Keratinocyte (primary cell): ENCODE results near the gene ATP6V1A. TPM values are rescaled to one million over a fixed set of nuclear protein-coding genes. Genes with fewer than 3 reads are reported as not detected.
"Not testable (repeated sequence)": the region's sequence is repeated elsewhere in the genome, so short reads cannot be mapped to it uniquely, and the experiment has no call there.

Experiments used
- DNase-seq: peaks from one replicate; pipeline ENCODE4 v3.0.0-alpha.2; 2011; ENCODE audit warnings: low read depth, missing footprints, low spot score
- FAIRE-seq: peaks from 2 replicates; lab custom pipeline; 2011; peaks lifted over from hg19 to GRCh38; lab: Jason Lieb, UNC
- H2AFZ ChIP-seq: 2 replicates; pipeline ENCODE4 v1.6.0; 2012; ENCODE audit warnings: low read length, control low read depth, inconsistent platforms; ENCODE audit not compliant: control insufficient read depth
- H3K27ac ChIP-seq: 2 replicates; pipeline ENCODE4 v1.5.1; 2011; ENCODE audit warnings: low read length; ENCODE audit not compliant: control insufficient read depth, insufficient read depth
- H3K27me3 ChIP-seq: 3 replicates; pipeline ENCODE4 v1.6.0; 2011; ENCODE audit warnings: low read length; ENCODE audit not compliant: control insufficient read depth, insufficient read depth; ENCODE audit errors: extremely low read depth
- H3K36me3 ChIP-seq, 2 experiments: 2 replicates in 1 of 2; 3 replicates in 1 of 2; pipeline ENCODE4 v1.5.1; 2011; ENCODE audit warnings: low read length in 2 of 2, mild to moderate bottlenecking in 1 of 2; ENCODE audit not compliant: control insufficient read depth in 2 of 2, insufficient read depth in 2 of 2; ENCODE audit errors: extremely low read depth in 1 of 2
- H3K4me1 ChIP-seq: 3 replicates; pipeline ENCODE4 v1.5.1; 2011; ENCODE audit warnings: low read length; ENCODE audit not compliant: control insufficient read depth, insufficient read depth; ENCODE audit errors: extremely low read depth
- H3K4me2 ChIP-seq: 3 replicates; pipeline ENCODE4 v1.6.0; 2011; ENCODE audit warnings: low read depth, low read length; ENCODE audit not compliant: control insufficient read depth, insufficient read depth; ENCODE audit errors: extremely low read depth
- H3K4me3 ChIP-seq, 3 experiments: fragments of 200-600 bp in 1 of 3; sonication (generic) in 1 of 3; 2 replicates in 2 of 3; 3 replicates in 1 of 3; pipeline ENCODE4 v1.5.1; 2011 to 2016; ENCODE audit warnings: low read length in 3 of 3, mild to moderate bottlenecking in 3 of 3, control low read depth in 2 of 3, inconsistent platforms in 1 of 3, low read depth in 1 of 3, mixed read lengths in 1 of 3, mixed run types in 1 of 3, moderate library complexity in 1 of 3; ENCODE audit not compliant: control insufficient read depth in 2 of 3, insufficient read depth in 2 of 3; ENCODE audit errors: extremely low read depth in 1 of 3
- H3K79me2 ChIP-seq: 2 replicates; pipeline ENCODE4 v1.6.0; 2012; ENCODE audit warnings: low read length; ENCODE audit not compliant: control insufficient read depth, insufficient read depth
- H3K9ac ChIP-seq: 3 replicates; pipeline ENCODE4 v1.6.0; 2011; ENCODE audit warnings: low read length; ENCODE audit not compliant: control insufficient read depth, insufficient read depth; ENCODE audit errors: extremely low read depth
- H3K9me1 ChIP-seq: 3 replicates; pipeline ENCODE4 v1.6.0; 2011; ENCODE audit warnings: low read length; ENCODE audit not compliant: control insufficient read depth, insufficient read depth; ENCODE audit errors: extremely low read depth
- H3K9me3 ChIP-seq: 2 replicates; pipeline ENCODE4 v1.5.1; 2012; ENCODE audit warnings: low read depth, low read length; ENCODE audit not compliant: control insufficient read depth
- H4K20me1 ChIP-seq: 3 replicates; pipeline ENCODE4 v1.6.0; 2011; ENCODE audit warnings: low read length; ENCODE audit not compliant: control insufficient read depth, insufficient read depth; ENCODE audit errors: extremely low read depth
- EZH2 ChIP-seq: IDR thresholded peaks from one replicate; pipeline ENCODE4 v1.6.1; 2012; ENCODE audit warnings: inconsistent platforms, mild to moderate bottlenecking, low read length, moderate library complexity
- dilution Hi-C: fragments of 300-500 bp; cut with MboI; formaldehyde crosslinking; loops from one replicate; pipeline ENCODE4 v1.7.0; 2020; ENCODE audit warnings: low sequenced_read_pairs; ENCODE audit not compliant: extremely low pct_ligation_motif_present
- polyA plus RNA-seq, 5 experiments: library from polyadenylated mRNA; depleted of rRNA in 3 of 5; stranded (reverse) in 3 of 5; stranded (forward) in 1 of 5; unstranded in 1 of 5; fragments of >200 nt; gene quantifications; 1 replicate in 1 of 5; 2 replicates in 3 of 5; 3 replicates in 1 of 5; pipeline versions ENCODE4 v1.2.1 to v1.2.3, GENCODE V29; 2011 to 2012; ENCODE audit warnings: missing spikeins in 2 of 5, low read depth in 1 of 5, low replicate concordance in 1 of 5
- TF ChIP-seq, protein P1 (sequence below), 3 experiments: IDR thresholded peaks in 1 of 3; conservative IDR thresholded peaks in 1 of 3; optimal IDR thresholded peaks in 1 of 3; 2 replicates in 2 of 3; 3 replicates in 1 of 3; pipeline versions ENCODE3 to v1.5.1; 2011; ENCODE audit warnings: low read length in 3 of 3, mild to moderate bottlenecking in 3 of 3, moderate library complexity in 2 of 3, control low read depth in 1 of 3, inconsistent platforms in 1 of 3; ENCODE audit not compliant: insufficient read depth in 2 of 3; ENCODE audit errors: extremely low read depth in 1 of 3

Gene ATP6V1A
- polyA plus RNA-seq, 1 donor (not counting 4 experiments of a cell fraction or from before 2014, with no cell fraction given), result 35.8 TPM

DNA sequence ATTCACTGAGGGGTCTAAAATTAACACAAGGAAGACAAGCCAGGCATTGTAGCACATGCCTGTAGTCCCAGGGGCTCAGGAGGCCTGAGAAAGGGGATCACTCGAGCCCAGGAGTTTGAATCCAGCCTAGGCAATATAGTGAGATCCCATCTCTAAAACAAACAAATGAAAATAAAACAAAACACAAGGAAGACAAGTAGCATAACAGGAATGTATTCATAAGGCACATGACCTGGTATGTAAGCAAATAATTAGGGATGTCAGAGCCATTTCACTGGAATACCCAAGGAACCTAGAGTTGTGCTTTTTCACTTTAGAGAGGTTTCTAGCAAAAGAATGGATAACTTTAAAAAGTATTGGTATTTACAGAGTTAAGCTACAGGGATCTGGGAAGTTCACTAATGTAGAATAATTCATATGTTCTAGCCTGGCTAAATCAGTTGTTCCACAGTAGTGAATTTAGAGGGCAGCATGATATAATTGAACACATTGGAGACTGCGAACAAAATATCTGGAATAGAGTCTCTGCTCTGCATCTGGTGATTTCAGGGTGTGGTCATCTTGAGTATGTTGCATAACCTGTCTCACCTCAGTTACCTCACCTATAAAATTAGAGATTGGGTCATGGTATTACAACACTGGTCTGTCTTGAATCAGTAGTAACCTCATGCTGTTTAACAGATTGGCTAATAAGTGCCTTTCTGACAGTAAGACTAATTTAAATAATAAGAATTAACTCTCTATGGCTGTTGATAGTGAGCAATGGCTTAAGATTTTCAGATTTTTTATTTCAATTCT, 101.0 kb downstream of the ATP6V1A start:
- TF ChIP-seq, protein P1, sequence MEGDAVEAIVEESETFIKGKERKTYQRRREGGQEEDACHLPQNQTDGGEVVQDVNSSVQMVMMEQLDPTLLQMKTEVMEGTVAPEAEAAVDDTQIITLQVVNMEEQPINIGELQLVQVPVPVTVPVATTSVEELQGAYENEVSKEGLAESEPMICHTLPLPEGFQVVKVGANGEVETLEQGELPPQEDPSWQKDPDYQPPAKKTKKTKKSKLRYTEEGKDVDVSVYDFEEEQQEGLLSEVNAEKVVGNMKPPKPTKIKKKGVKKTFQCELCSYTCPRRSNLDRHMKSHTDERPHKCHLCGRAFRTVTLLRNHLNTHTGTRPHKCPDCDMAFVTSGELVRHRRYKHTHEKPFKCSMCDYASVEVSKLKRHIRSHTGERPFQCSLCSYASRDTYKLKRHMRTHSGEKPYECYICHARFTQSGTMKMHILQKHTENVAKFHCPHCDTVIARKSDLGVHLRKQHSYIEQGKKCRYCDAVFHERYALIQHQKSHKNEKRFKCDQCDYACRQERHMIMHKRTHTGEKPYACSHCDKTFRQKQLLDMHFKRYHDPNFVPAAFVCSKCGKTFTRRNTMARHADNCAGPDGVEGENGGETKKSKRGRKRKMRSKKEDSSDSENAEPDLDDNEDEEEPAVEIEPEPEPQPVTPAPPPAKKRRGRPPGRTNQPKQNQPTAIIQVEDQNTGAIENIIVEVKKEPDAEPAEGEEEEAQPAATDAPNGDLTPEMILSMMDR (optimal IDR thresholded peaks at IDR 0.05 in 1 of 3, IDR thresholded peaks at IDR 0.05 in 1 of 3, conservative IDR thresholded peaks at IDR 0.05 in 1 of 3; ENCODE audit: extremely low read depth in 1 of 3, insufficient read depth in 2 of 3, low read length in 3 of 3), result no peak
- TF ChIP-seq EZH2, result no peak
- Histone ChIP-seq H4K20me1 (no peaks in the 10 kb centered on the region), H2AFZ (no peak overlapping the region), H3K27ac (peak overlapping the region; percentile 34), H3K36me3 (no peaks in the 10 kb centered on the region), H3K27me3 (no peaks in the 10 kb centered on the region), H3K4me2 (no peak overlapping the region), H3K4me3 (no peak overlapping the region), H3K9me1 (no peaks in the 10 kb centered on the region), H3K4me1 (peaks cover 8% of the 10 kb centered on the region), H3K9me3 (no peaks in the 10 kb centered on the region), H3K79me2 (no peaks in the 10 kb centered on the region), H3K9ac (no peak overlapping the region)
- DNase-seq (peak; percentile 36), FAIRE-seq (peak; percentile 17)
- dilution Hi-C loops, result no loop called here

DNA sequence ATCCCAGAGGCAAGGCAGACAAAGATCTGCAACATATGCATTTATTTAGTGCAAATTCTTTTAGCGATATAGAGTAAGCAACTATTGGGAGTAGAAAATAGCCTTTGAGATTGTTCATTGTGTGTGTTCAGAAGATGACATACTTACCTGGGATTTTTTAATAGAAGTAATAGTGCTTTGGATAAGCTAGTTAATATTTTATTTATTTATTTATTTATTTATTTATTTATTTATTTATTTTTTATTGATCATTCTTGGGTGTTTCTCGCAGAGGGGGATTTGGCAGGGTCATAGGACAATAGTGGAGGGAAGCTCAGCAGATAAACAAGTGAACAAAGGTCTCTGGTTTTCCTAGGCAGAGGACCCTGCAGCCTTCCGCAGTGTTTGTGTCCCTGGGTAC, 102.2 kb downstream of the ATP6V1A start:
- dilution Hi-C loops, H3K4me1 ChIP-seq, H3K4me3 ChIP-seq, H3K9ac ChIP-seq, H2AFZ ChIP-seq, H3K9me3 ChIP-seq, H3K9me1 ChIP-seq, H3K79me2 ChIP-seq, FAIRE-seq, H3K27me3 ChIP-seq, H4K20me1 ChIP-seq, DNase-seq, H3K4me2 ChIP-seq, H3K27ac ChIP-seq, H3K36me3 ChIP-seq: not testable (repeated sequence)

DNA sequence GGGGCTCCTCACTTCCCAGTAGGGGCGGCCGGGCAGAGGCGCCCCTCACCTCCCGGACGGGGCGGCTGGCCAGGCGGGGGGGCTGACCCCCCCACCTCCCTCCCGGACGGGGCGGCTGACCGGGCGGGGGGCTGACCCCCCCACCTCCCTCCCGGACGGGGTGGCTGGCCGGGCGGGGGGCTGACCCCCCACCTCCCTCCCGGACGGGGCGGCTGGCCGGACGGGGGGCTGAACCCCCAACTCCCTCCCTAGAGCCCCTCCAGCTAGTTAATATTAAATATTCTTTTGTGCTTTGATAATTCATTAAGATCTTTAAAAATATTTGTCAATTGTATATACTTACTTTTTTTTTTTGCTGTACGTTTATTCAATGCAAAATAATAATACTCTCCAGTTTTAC, 103.0 kb downstream of the ATP6V1A start:
- dilution Hi-C loops, H3K9me1 ChIP-seq, DNase-seq, H3K79me2 ChIP-seq, H4K20me1 ChIP-seq, H3K27ac ChIP-seq, H2AFZ ChIP-seq, H3K9me3 ChIP-seq, FAIRE-seq, H3K4me1 ChIP-seq, H3K27me3 ChIP-seq, H3K4me2 ChIP-seq, H3K9ac ChIP-seq, H3K36me3 ChIP-seq, H3K4me3 ChIP-seq: not testable (repeated sequence)

DNA sequence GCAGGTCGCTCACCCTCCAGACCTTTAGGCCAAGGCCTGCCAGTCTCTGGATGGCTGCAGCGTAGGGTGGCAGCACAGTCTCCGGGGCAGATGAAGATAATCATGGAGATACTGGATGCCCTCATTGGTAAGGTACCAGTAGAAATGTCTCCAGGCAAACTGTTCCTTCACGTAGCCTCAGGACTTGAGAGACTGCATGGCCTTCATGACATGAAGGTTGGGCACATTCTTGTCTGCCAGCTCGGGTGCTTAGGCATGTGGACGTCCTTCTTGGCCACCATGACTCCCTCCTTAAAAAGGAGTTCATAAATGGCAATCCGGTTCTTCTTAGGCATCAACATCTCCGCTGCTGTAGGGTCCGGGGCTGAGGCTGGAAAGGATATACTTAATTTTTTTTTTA, 103.6 kb downstream of the ATP6V1A start:
- H4K20me1 ChIP-seq, DNase-seq, dilution Hi-C loops, H3K4me2 ChIP-seq, FAIRE-seq, H3K4me1 ChIP-seq, H3K27ac ChIP-seq, H3K9me1 ChIP-seq, H3K9ac ChIP-seq, H3K4me3 ChIP-seq, H3K27me3 ChIP-seq, H3K79me2 ChIP-seq, H2AFZ ChIP-seq, H3K36me3 ChIP-seq, H3K9me3 ChIP-seq: not testable (repeated sequence)
